Activated naive CD8-positive, alpha-beta T cell treated with anti-CD3 and anti-CD28 coated beads, Interleukin-2, amount 50 U/mL, for 24 hours (primary cell): ENCODE data around the gene MFN1.

Source experiments
- ATAC-seq: fragments of 150-1000 bp; cut with Tn5 transposase; one replicate; pipeline ENCODE4 v1.10.0; 2021
- DNase-seq: peaks from one replicate; pipeline ENCODE4 v3.0.0; 2021
- H3K27ac Mint-ChIP-seq: one replicate; pipeline ENCODE4 v1.8.0; 2021; ENCODE audit warnings: mild to moderate bottlenecking, mixed read lengths
- H3K27me3 Mint-ChIP-seq: one replicate; pipeline ENCODE4 v1.8.0; 2021; ENCODE audit warnings: mixed read lengths
- H3K36me3 Mint-ChIP-seq: one replicate; pipeline ENCODE4 v1.8.0; 2021; ENCODE audit warnings: low read depth, mixed read lengths
- H3K4me1 Mint-ChIP-seq: one replicate; pipeline ENCODE4 v1.8.0; 2021; ENCODE audit warnings: mixed read lengths
- H3K4me3 Mint-ChIP-seq: one replicate; pipeline ENCODE4 v1.8.0; 2021; ENCODE audit warnings: mild to moderate bottlenecking, moderate library complexity, mixed read lengths
- H3K9me3 Mint-ChIP-seq: one replicate; pipeline ENCODE4 v1.8.0; 2021; ENCODE audit warnings: mixed read lengths

Gene MFN1

GRCh38 chr3:179398574-179399231, 51.2 kb downstream of the MFN1 start:
- Mint-ChIP-seq H3K27me3 (no peaks in the 10 kb centered on the region), H3K4me1 (no peaks in the 10 kb centered on the region), H3K27ac (no peak overlapping the region), H3K36me3 (peaks cover 18% of the 10 kb centered on the region), H3K4me3 (no peak overlapping the region), H3K9me3 (no peaks in the 10 kb centered on the region)
- no peak for DNase-seq
- no peak for ATAC-seq

- Mint-ChIP-seq H3K27ac (no peak overlapping the region), H3K4me1 (no peaks in the 10 kb centered on the region), H3K36me3 (peaks cover 7% of the 10 kb centered on the region), H3K27me3 (no peaks in the 10 kb centered on the region), H3K4me3 (no peak overlapping the region), H3K9me3 (no peaks in the 10 kb centered on the region)
- ATAC-seq (no peak), DNase-seq (no peak)
These were observed 54.1 kb downstream of the MFN1 start for GRCh38 chr3:179401561-179401960.

GRCh38 chr3:179402963-179403362, 55.5 kb downstream of the MFN1 start:
- Mint-ChIP-seq H3K4me3 (no peak overlapping the region), H3K27me3 (no peaks in the 10 kb centered on the region), H3K4me1 (no peaks in the 10 kb centered on the region), H3K36me3 (peaks cover 2% of the 10 kb centered on the region), H3K9me3 (no peaks in the 10 kb centered on the region), H3K27ac (no peak overlapping the region)
- DNase-seq (no peak), ATAC-seq (no peak)

GRCh38 chr3:179404307-179404706, 56.8 kb downstream of the MFN1 start:
- Mint-ChIP-seq H3K36me3 (peaks cover 2% of the 10 kb centered on the region), H3K27ac (no peak overlapping the region), H3K4me1 (no peaks in the 10 kb centered on the region), H3K4me3 (no peak overlapping the region), H3K9me3 (no peaks in the 10 kb centered on the region), H3K27me3 (no peaks in the 10 kb centered on the region)
- DNase-seq, result no peak
- no peak for ATAC-seq

DNA sequence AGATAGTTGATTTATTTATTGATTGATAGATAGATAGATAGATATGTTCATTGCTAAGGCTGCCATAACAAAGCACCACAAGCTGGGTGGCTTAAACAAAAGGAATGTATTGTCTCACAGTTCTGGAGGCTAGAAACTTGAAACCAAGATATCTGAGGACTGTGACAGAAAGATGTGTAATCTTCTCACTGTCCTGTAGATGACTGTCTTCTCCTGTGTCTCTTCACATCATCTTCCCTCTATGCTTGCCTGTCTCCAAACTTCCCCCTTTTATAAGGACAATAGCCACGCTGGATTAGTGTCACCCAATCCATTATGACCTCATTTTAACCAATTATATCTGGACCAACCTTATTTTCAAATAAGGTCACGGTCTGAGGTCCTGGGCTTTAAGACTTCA, 62.8 kb downstream of the MFN1 start:
- Mint-ChIP-seq H3K36me3 (no peaks in the 10 kb centered on the region), H3K4me1 (no peaks in the 10 kb centered on the region), H3K4me3 (no peak overlapping the region), H3K9me3 (no peaks in the 10 kb centered on the region), H3K27ac (no peak overlapping the region), H3K27me3 (no peaks in the 10 kb centered on the region)
- DNase-seq, result no peak
- no peak for ATAC-seq

DNA sequence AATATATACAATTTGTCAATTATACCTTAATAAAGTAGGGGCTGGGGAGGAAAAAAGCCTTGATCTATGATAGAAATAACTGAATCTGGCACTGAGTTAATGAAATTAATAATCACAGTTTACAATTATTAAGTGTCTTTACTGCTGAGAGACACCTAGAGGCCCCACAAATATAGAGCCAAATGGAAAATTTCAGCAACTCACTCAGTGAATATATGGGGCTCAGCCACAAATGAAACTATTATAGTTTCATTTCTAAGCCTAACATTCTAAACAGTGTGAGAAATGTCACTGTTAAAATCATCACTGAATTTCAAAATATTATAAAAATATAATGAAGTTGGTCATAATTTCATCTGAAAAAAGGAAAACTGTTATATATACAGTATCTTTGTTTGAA, 63.5 kb downstream of the MFN1 start:
- no peaks in the 10 kb centered on the region for H3K9me3 Mint-ChIP-seq
- H3K4me1 Mint-ChIP-seq, result no peaks in the 10 kb centered on the region
- H3K27ac Mint-ChIP-seq, result no peak overlapping the region
- ATAC-seq (no peak), DNase-seq (no peak)
- no peak overlapping the region for H3K4me3 Mint-ChIP-seq
- H3K36me3 Mint-ChIP-seq, result no peaks in the 10 kb centered on the region
- no peaks in the 10 kb centered on the region for H3K27me3 Mint-ChIP-seq

- no peak overlapping the region for H3K4me3 Mint-ChIP-seq
- H3K4me1 Mint-ChIP-seq, result no peaks in the 10 kb centered on the region
- no peaks in the 10 kb centered on the region for H3K27me3 Mint-ChIP-seq
- H3K36me3 Mint-ChIP-seq, result no peaks in the 10 kb centered on the region
- ATAC-seq (no peak), DNase-seq (no peak)
- no peak overlapping the region for H3K27ac Mint-ChIP-seq
- no peaks in the 10 kb centered on the region for H3K9me3 Mint-ChIP-seq
These were observed 67.3 kb downstream of the MFN1 start for GRCh38 chr3:179414804-179415203.

DNA sequence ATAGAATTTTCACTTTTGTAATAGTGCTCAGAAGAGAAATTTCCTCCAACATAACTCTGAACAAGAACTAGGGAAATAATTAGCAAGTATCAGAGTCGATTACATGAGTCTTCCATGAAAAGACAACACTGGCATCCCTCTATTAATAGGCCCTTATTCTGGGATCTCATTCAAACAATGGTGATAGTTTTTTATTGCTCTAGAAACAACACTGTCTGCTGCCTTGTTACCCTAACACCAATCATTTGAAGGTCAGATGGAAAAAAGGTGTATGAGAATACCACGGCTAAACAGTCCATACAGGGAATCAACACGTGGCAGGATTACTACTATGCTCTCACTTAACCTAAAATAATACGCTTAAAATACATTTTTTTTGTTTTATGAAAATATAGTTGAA, 67.9 kb downstream of the MFN1 start:
- Mint-ChIP-seq H3K4me1 (no peaks in the 10 kb centered on the region), H3K4me3 (no peak overlapping the region), H3K36me3 (no peaks in the 10 kb centered on the region), H3K27ac (no peak overlapping the region), H3K9me3 (no peaks in the 10 kb centered on the region), H3K27me3 (no peaks in the 10 kb centered on the region)
- no peak for ATAC-seq
- DNase-seq, result no peak

DNA sequence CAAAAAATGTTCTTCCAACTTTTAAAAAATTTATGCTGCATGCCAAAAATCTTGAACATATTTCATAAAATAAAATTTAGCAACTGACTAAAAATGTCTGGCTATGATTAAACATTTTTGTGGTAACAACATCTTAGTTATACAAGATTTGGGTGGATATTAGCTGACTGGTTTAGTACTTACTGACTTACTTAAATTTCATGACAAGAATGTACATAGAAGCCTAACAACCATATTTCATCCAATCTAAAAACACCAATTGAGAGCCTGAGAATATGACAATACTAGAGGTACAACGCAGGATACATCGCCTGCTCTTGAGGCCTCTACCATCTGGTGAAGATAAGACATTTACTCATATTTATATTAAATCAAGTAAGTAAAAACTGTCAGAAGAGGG, 69.2 kb downstream of the MFN1 start:
- H3K4me1 Mint-ChIP-seq, result no peaks in the 10 kb centered on the region
- H3K27ac Mint-ChIP-seq, result no peak overlapping the region
- DNase-seq (no peak), ATAC-seq (no peak)
- no peaks in the 10 kb centered on the region for H3K27me3 Mint-ChIP-seq
- H3K9me3 Mint-ChIP-seq, result no peaks in the 10 kb centered on the region
- no peaks in the 10 kb centered on the region for H3K36me3 Mint-ChIP-seq
- H3K4me3 Mint-ChIP-seq, result no peak overlapping the region

- Mint-ChIP-seq H3K4me1 (no peaks in the 10 kb centered on the region), H3K4me3 (no peak overlapping the region), H3K27ac (no peak overlapping the region), H3K9me3 (no peaks in the 10 kb centered on the region), H3K27me3 (no peaks in the 10 kb centered on the region), H3K36me3 (no peaks in the 10 kb centered on the region)
- no peak for DNase-seq
- no peak for ATAC-seq
These were observed 71.1 kb downstream of the MFN1 start for GRCh38 chr3:179418610-179419009.

DNA sequence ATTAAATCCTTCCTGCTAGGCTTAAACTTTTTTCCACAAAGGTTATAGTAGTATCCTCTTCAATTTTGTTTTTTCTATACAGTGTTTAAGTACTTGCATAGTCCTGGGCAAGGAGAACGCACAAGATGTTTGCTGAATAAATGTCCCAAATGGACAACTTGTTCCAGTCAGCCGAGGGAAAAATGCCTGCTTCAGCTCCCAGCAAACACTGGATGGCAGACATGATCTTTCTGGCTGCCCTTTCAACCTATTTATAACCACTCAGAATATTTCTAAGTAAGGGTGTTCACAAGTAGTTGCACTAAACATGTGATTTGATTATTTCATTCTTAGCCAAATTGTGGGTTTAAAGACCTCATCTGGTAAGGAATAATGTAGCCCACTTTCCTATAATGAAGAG, 74.0 kb downstream of the MFN1 start:
- no peak overlapping the region for H3K27ac Mint-ChIP-seq
- no peaks in the 10 kb centered on the region for H3K27me3 Mint-ChIP-seq
- no peaks in the 10 kb centered on the region for H3K9me3 Mint-ChIP-seq
- DNase-seq (no peak), ATAC-seq (no peak)
- H3K4me1 Mint-ChIP-seq, result no peaks in the 10 kb centered on the region
- H3K36me3 Mint-ChIP-seq, result no peaks in the 10 kb centered on the region
- no peak overlapping the region for H3K4me3 Mint-ChIP-seq

DNA sequence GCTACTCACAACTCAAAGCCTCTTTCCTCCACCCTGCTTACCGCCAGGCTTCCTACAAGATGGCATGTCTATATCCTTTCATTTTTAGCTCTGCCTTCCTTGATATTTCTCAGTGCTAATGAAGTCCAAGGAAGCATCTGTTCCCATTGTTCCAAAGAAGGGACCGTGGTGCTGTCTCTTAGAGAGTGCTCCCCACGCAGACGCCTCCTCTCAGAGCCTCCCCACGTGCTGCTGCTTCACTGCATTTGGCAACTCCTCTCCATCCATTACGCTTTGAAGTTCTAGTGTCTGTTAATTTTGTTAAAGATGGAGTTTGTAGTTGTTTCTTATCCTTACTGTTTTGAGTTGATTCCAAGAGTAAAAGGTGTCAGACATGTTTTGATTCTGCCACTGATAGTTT, 77.6 kb downstream of the MFN1 start:
- H3K27me3 Mint-ChIP-seq, result no peaks in the 10 kb centered on the region
- no peaks in the 10 kb centered on the region for H3K4me1 Mint-ChIP-seq
- DNase-seq, result no peak
- H3K4me3 Mint-ChIP-seq, result no peak overlapping the region
- no peaks in the 10 kb centered on the region for H3K9me3 Mint-ChIP-seq
- ATAC-seq, result no peak
- no peaks in the 10 kb centered on the region for H3K36me3 Mint-ChIP-seq
- no peak overlapping the region for H3K27ac Mint-ChIP-seq

- peaks cover 14% of the 10 kb centered on the region for H3K4me1 Mint-ChIP-seq
- DNase-seq, result no peak
These were observed 81.5 kb downstream of the MFN1 start for GRCh38 chr3:179428876-179429548.

DNA sequence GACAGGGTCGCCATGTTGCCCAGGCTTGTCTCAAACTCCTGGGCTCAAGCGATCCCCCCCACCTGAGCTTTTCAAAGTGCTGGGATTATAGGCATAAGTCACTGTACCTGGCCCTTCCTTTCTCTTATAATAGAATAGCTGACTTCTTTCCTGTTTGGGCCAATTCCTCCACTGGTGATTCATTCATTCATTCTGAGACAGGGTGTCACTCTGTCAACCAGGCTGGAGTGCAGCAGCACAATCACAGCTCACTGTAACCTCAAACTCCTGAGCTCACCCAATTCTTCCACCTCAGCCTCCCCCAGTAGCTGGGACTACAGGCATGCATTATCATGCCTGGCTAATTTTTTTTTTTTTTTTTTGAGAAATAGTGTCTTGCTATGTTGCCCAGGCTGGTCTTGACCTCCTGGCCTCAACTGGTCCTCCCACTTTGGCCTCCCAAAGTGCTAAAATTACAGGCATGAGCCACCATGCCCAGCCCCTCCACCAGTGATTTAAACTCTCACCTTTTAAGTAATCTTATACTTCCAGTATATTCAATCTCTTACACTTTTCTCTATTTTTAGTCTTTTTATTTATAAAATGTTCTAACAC, 82.9 kb downstream of the MFN1 start:
- no peak overlapping the region for H3K4me3 Mint-ChIP-seq
- ATAC-seq, result no peak
- H3K9me3 Mint-ChIP-seq, result no peaks in the 10 kb centered on the region
- DNase-seq, result no peak
- H3K27ac Mint-ChIP-seq, result no peak overlapping the region
- no peaks in the 10 kb centered on the region for H3K36me3 Mint-ChIP-seq
- peaks cover 14% of the 10 kb centered on the region for H3K4me1 Mint-ChIP-seq
- H3K27me3 Mint-ChIP-seq, result peaks cover 2% of the 10 kb centered on the region

More at GRCh38 chr3:179428876-179429548, 81.5 kb downstream of the MFN1 start:
- no peak overlapping the region for H3K27ac Mint-ChIP-seq
- no peak overlapping the region for H3K4me3 Mint-ChIP-seq
- H3K36me3 Mint-ChIP-seq, result no peaks in the 10 kb centered on the region
- no peak for ATAC-seq
- H3K9me3 Mint-ChIP-seq, result no peaks in the 10 kb centered on the region
- peaks cover 2% of the 10 kb centered on the region for H3K27me3 Mint-ChIP-seq

GRCh38 chr3:179432021-179432420, 84.5 kb downstream of the MFN1 start:
- Mint-ChIP-seq H3K4me3 (no peak overlapping the region), H3K9me3 (no peaks in the 10 kb centered on the region), H3K27ac (no peak overlapping the region), H3K4me1 (peaks cover 17% of the 10 kb centered on the region), H3K27me3 (peaks cover 2% of the 10 kb centered on the region), H3K36me3 (no peaks in the 10 kb centered on the region)
- DNase-seq (no peak), ATAC-seq (no peak)
